ENCODE measurements around the gene PDGFC.

Gene PDGFC, protein sequence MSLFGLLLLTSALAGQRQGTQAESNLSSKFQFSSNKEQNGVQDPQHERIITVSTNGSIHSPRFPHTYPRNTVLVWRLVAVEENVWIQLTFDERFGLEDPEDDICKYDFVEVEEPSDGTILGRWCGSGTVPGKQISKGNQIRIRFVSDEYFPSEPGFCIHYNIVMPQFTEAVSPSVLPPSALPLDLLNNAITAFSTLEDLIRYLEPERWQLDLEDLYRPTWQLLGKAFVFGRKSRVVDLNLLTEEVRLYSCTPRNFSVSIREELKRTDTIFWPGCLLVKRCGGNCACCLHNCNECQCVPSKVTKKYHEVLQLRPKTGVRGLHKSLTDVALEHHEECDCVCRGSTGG

DNA sequence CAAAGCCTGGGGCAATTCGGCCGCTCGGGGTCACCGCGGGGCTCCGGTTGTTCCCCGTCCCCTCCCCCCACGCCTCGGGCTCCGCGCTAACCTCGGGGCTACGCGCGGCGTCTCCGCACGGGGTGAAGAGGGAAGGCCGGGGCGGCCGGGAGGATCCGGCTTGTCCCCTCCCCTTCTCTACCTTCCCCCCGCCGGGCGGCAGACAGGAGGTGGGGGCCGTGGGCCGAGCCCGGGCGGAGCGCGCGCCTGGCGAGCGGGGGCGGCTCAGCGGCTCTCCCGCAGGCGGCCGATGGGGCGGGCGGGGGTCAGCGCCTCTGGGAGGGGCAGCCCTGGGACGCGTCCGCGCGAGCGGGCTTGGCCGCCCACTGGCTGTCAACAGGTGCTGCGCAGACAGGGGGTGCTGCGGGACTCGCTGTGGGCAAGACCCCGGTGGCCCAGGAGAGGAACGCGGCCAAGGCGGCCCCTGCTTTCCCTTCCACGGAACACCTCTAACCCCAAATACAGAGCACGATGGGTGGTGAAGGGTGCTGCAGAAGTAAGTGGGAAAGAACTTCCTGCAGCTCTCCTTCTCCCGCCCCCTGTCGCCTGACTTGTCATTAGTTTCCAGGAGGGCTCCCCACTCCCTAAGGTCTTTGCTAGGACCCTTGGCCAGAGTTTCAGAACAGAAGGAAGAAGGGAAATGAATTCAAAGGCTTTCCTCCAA, at the start of gene PDGFC:
Gene PDGFC (minus strand): TSS at position 124 of the 703 bp plus-strand sequence. CDS start 896 bp downstream, outside the sequence.
- peak in 56 of 58 donors; percentile 12 to 84 (median 61) for DNase-seq

DNA sequence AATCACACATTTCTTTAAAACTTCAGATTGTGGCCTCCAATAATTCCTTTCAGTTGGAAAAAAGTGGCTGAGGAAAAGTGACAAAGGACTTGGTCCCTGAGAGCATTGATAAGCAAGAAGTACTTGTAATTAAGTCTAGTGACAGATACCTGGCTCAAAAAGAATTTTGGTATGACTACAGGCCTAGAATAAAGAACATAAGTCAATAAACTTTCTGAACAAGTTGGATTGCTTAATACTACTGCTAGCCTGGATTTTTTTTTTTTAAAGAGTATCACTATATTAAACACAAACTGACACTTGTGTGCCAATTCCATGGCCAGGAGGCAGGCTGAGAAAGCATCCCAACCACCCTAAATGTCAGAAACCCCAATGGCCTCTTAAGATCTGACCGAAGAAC, 49.3 kb upstream of the PDGFC start:
- DNase-seq, result no peak

DNA sequence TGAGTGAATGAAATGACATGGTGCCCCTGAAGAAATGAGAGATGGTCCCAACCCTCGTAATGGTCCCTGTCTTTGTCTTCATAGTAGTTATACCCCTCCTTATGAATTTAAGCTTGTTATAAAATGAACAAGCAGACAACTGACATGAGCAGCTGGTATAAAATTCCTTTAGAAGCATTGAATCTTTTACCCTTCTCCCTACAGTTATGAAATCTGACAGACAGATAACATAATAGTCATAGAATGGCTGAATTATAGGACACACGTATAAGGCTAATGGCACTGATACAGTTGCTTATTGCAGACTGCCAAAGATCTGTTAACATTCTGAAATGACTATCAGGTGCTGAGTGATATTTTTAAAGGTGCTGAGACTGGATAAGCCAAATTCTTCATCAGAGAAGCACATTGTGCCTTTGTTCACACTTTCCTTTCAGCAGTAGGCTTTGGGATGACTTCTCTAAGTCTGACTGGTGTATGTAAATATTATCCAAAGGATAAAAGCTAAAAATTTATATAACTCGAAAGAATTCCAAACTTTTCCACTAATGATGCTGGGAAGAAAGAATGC, 47.4 kb upstream of the PDGFC start:
- DNase-seq, result no peak

DNA sequence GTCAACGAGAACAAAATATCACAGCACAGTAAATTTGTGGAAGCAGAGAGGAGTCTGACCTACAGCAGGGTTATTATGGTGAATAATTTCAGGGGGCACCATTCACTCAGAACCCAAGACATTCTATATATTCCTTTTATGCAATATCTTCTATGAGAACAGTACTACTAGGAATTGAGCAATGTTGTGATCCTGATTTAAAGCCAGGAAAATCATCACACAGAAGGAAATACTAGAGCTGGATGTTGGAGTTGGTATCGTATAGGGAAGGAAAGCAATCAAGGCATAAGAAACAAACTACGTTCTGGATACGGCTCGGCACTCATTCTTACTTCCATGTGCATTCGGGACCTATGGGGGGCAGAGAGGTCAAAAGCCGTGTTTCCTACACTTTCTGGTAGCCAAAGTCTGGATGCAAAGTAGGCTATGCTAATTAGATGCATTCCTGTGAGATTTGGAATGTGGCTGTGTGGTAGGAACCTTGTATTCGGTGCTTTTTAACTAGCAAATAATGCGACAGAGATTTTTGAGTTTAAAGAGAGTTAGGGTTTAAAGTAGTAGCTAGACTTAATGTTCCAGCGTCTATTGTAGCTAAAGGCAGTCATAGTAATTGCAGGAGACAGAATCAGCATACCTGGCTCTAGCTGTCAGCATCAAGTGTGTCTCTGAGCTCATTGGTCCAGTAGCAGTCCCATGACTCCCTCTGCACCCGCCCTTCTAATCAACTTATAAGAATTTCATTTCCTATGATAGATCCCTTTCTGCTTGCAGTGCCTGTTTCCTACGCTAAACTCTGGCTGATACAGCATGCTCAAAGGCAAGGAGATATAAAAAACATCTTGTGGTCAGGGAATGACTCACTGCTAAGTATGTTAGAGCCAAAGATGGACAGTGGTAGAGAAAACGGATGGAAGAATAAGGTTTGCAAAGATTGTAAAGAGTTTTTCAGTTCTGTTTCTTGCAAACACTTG, 43.3 kb upstream of the PDGFC start:
- peak in 6 of 58 donors; percentile 0 to 6 (median 2) for DNase-seq

DNA sequence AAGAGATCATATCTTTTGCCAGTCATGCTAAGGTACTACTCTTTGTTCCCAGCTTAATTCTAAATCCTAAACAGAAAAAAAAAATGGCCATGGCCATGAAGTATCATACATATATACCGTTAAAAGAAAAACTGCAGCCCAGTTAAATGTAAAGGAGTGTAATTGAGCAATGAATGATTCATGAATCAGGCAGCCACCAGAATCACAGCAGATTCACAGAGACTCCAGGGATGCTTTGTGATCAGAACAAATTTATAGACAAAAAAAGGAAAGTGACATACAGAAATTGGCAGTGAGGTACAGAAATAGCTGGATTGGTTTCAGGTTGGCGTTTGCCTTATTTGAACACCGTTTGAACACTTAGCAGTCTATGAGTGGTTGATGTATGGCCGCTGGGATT, 42.1 kb upstream of the PDGFC start:
- DNase-seq, result no peak

DNA sequence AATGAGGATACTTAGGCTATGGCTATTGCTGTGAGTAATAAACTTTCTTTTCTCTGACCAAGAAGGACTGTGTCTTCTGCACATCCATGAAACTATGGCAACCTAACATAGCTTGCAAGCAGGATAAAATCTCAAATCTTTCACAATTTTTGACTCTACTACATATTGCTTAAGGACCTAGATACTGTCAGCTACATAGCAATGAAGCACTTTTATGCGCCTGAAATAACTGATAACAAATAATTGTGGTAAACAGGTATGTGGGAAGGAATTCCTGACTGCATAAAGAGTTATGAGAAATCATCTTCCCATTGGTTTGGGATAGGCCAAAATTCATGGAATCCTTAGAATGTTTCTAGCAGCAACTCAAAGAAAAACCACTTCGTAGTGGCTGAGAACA, 41.2 kb upstream of the PDGFC start:
- no peak for DNase-seq

DNA sequence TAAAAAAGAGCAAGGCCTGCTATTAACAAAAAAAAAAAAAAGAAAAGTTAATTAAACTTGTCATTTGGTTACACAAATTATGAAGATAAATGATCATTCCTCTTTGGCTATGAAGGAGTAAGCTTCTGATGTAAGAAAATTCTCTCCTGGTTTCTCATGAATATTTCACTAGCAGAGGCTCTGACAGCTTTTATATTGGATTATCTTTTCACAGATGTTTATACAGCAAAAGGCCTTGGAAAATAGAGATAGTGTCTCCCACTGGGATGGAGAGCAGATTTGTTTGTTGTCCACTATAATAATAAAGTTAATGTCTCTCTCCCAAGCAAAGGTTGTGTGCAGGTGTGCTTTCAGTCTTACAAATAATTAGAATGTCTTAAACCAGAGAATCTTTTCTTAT, 40.7 kb upstream of the PDGFC start:
- no peak for DNase-seq

DNA sequence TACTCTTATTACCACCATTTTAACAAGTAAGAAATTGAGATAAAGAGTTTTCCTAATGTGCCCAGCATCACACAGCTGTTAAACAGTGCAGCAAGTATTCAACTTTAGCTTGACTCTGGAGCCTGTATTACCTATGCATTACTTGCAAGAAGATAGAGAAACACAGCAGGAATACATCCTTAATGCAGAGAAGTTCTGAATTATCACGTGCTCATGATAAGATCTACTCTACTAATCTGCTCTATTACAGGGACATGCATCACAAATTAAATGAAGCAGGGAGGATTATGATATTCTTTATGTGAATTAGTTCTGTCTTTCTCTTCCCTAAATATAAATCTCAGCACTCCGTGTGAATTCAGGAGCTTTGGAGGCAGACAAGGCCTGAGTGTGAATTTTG, 39.0 kb upstream of the PDGFC start:
- no peak for DNase-seq

DNA sequence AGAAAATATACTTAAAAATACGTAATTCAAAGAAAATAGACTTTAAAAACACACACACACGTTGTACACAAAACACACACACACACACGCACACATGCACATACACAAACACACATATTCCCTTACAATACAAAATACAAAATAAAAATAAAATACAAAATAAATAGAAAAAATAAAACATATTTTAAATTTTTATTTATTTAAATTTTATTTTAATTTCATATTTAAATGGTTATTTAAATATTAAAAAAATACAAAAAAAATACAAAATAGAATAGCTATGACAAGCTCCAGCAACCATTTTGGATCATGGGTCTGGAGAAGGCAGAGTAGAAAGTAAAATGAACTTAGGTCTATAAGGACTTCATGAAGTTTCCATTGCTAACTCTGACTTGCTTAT, 34.2 kb upstream of the PDGFC start:
- DNase-seq, result no peak

DNA sequence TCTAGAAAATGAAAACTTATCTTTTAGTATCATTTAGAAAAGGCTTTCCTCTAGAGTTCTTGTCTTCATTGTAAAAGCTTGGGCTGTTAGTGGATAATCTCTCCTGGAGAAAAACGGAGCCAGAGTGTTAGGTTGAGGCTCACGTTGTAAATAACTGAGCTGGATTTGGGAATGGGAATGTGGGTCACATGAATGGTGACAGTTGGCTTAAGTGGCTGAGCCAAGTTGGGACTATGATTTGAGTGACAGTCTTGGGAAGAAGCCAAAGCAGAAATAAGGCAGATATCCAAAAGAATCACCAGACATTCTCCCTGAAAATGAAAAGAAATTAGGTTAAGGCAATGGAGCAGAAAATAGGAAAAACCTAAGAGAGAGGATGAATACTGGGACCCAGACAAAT, 33.6 kb upstream of the PDGFC start:
- DNase-seq, result no peak

DNA sequence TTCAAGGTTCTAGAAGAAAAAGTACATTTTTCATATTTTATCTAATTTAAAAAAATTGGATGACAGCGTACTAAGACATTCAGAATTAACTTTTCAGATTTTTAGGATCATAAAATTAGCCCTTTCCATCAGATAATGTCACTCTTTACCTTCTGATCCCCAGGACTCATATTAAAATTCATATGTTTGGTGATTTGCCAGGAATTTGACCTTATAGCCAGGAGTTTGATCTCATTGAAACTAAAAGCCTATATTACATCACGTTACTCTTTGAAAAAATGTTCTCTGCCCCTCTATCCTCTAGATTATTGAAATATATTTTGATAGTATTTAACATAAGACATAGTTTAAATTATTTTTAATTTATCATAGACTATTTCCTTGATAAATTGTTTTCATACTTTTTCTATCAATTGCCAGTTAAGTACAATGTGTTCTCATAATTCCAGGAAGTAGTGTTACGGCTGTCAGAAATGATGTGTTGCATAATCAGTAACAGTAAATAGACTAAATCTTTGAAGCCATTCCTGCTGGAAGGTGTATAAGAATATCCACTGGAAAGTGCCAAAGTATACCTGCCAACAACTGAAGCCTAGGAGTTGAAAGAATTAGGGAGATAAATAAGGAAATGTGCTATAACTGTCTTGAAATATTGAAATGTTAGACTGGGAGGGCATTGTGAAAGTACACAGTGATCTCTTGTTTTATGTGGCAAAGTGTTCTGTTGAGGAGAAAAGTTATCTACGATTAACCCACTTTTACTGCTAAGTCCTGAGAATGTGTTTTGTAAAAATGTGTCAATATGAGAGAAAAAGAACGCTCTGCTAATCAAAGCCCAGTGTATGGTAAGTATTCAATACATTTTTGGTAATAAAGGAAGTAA, 32.9 kb upstream of the PDGFC start:
- no peak for DNase-seq

DNA sequence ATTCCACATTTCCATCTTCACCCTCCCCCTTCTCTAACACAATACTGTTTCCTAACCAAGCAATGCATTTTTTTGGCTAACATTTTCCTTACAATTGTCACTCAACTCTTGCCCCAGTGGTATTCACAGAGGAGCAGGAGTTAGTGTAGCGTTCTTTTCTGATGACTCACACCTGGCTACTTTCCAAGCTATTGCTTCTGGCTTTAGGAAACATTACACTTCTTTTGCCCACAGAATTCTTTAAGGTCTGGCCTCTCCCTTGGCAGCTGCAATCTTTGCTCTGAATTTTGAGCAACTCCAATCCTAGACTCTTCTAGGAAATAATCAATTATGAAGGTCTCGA, 27.5 kb upstream of the PDGFC start:
- DNase-seq, result no peak

DNA sequence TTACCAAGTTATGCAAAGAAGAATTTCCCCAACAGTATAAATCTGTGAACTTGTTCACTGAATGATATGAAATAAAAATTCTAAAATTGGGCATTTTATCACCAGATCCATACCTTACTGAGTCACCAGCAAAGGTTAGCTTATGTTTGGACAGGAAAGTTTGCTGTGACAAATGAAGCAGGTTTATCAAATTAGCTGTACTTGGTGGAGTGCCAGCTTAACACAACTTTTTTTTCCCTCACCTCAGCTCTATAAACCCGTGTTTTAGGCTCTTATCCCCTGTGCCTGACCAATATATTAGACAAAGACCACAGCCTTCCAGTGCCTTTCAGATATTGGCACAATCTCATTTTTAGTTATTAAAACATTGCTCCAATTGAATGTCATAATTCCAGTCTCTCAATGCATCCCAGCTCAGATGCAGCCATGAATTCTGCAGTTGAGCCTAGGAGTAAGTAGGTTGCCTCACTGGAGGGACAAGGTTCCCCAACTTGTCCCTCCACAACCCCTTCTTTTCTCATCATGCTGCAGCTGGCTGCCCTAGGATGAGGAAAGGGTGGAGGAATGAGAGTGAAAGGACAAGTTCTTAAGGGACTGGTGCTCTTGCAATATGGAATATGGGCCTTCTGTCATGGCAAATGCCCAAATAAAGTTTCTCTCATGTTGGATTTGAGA, 27.0 kb upstream of the PDGFC start:
- DNase-seq, result no peak

DNA sequence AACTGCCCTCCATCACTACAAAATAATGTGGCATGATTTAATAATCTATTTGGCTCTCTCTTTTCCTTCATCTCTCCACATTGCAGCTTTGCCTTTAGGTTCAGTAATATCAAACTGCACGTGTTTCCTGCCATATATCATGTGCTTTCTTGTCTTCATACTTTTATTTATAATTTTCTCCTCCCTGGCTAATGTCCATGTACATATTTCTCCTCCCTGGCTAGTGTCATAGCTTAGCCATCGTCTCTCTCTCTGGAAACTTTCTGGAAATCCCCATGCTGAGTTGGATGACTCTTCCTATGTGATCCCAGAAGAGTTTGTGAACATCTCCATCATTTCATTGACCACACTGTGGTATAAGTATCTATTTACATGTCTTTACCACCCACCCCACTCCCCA, 21.3 kb upstream of the PDGFC start:
- DNase-seq, result no peak

DNA sequence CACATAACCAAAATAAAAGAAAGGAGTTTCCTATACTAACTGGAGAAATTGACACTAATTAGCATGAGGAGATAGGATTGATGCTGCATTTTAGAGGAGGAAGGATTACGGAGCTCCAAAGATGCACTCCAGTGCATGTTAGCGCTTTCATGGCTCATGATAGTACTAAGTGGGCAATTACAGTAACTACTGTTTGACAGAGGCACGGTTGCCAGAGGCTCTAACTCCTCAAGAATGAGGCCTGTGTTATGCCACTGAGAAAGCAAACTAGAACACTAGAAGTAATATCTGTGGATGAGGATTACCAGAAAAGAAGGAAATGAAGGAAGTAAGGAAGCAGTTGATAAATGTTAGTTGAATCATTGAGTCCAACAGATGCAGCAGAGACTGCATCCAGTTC, 19.6 kb upstream of the PDGFC start:
- no peak for DNase-seq

DNA sequence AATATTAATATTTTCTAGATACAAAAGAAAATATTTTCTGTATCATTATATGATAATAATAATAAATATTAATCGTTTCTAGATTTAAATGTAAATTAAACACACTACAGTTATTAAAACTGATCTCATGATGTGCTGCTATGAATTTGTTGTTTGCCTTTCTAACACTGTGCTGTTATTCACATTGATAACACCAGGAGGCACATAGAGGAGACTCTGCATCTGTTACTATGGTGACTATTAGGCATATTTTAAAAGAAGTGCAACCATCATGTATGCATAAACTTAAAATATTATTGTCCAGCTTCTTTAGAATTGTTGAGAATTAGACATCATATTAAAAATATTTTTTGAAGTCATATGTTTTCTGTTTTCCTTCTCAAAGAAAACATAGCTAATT, 11.8 kb upstream of the PDGFC start:
- no peak for DNase-seq

DNA sequence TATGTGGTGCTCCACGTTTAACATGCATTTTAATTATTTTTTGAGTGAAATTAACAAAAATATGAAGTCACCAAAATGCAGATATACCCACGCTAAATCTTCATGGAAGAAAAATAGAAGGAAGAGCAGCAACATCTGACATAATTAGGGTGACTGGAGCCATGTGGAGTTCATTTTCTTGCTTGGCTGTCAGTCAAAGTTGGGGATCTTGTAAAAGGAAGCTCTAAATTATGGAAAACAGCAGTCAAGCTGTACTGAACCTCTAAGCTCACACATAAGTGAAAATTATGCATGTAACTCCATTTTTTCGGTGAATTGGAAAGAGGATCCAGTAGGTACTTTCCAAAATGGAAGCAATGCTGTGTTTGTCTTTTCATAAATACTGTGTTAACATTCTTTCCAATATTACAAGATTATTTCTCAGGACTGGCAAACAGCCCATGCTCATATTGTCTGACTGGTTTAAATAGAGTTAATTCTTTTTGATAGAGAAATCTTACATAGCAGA, 9.7 kb upstream of the PDGFC start:
- no peak for DNase-seq

DNA sequence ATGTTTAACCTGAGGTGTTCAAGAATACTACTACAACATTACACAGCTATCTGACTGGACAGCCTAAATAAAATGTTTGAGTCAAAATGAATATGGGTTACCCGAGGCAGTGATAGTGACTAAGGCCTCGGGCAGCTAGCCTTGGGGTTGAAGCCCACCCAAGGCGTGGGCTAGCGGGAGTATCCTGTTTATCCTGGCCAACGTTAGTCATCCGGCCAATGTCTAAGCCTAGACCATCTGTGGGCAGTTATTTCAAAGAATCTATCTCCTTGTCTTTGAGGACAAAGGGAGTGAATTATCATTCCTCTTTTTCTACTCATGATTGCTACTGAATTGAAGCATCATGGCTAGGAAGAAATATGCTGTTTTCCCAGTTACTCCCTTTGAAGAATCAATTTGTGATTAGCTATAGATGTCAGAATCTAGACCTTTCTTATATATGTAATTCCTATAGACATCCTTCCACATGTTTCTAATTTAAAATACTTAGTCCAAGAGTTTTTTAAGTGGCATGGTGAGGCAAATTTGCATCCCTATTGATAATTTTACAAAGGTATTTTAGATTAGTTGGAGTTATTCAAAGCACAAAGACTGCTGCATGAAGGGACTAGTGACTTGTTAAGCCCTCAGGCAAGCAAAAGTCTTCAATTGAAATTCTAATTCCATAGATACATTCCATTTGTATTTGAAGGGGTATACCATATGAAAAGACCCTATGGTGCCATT, 6.0 kb upstream of the PDGFC start:
- DNase-seq, result no peak

DNA sequence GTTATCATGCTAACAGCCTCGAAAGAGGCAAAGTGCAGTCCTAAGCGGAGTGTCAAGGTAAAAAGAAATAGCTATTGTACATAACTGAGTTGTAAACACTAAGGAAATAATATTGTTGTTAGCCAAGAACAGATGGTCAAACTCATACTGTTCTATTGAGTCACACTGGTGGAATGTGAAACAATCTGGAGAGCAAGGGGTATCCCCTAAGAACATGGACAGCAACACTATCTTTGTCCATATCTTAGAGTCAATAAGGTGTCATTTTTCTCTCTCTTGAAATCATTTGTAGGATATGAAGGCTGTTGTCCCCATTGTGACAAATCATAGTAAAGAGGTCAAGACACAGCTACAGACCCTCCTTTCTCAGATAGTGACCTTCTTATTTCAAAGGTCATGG, 4.5 kb upstream of the PDGFC start:
- DNase-seq, result no peak
